ENCODE data around the gene ZKSCAN3. TPM values are rescaled to one million over a fixed set of nuclear protein-coding genes. Genes with fewer than 3 reads are reported as not detected.

ZKSCAN3 gene
- total RNA-seq (2013; cell fraction: nucleolus; rRNA removed): 8.9 and 9.1 TPM in 2 replicates
- total RNA-seq (2014; rRNA removed): 2.8 and 3.4 TPM in 2 replicates
- 3.4 and 3.6 TPM in 2 replicates for total RNA-seq (2014; rRNA removed; fragmentation: Illumina TruSeq; extraction: Trizol)
- total RNA-seq (2021): 3.9 and 4.3 TPM in 2 replicates
- 1.00 TPM for polyA plus RNA-seq (2011; ENCODE audit: low read depth)
- polyA plus RNA-seq (2011; rRNA removed): 2.9 and 3.3 TPM in 2 replicates
- 1.6 and 1.7 TPM in 2 replicates for polyA plus RNA-seq (2011; cell fraction: cytosol; rRNA removed)
- polyA plus RNA-seq (2011; cell fraction: nucleus; rRNA removed): 2.2 and 2.8 TPM in 2 replicates
- 1.1 and 2.2 TPM in 2 replicates for polyA plus RNA-seq (2012)
- 2.5 and 3.6 TPM in 2 replicates for polyA plus RNA-seq (2014; fragmentation: Illumina TruSeq; extraction: Trizol)
- polyA plus RNA-seq (2014; fragmentation: Nextera tagmentation; extraction: Ambion mirVana): 1 to 10 TPM in 1 of 2 experiments, under 1 TPM in 1; 0.86 to 1.1 TPM
- 2.6 and 3.0 TPM in 2 replicates for polyA plus RNA-seq (2014; rRNA removed)
- 1 to 10 TPM; 2.8 to 3.2 TPM for polyA plus RNA-seq (2016; fragmentation: Nextera tagmentation; extraction: Ambion mirVana)
- 1.5 and 1.9 TPM in 2 replicates for polyA minus RNA-seq (2011; rRNA and poly(A)+ RNA removed)
- 0.67 and 1.5 TPM in 2 replicates for polyA minus RNA-seq (2011; cell fraction: cytosol; rRNA and poly(A)+ RNA removed)
- 0.97 and 1.7 TPM in 2 replicates for polyA minus RNA-seq (2011; cell fraction: nucleus; rRNA and poly(A)+ RNA removed)
- Bru-seq, nascent RNA: percentile 63 among the genes with signal in this experiment
- percentile 54 among the genes with signal in this experiment for BruChase-seq, experiment 1, labeled RNA remaining after a 6-hour chase
- BruChase-seq, experiment 2, labeled RNA remaining after a 2-hour chase: percentile 58 among the genes with signal in this experiment
- long read RNA-seq, experiment 1, full-length matches to known transcripts: 1 of 1 reads
- long read RNA-seq, experiment 1, partial matches to known transcripts: 0 of 1 reads
- long read RNA-seq, experiment 1, other reads (novel, unspliced or antisense): 0 of 1 reads
- long read RNA-seq, experiment 2, partial matches to known transcripts: 2 of 7 reads
- long read RNA-seq, experiment 2, other reads (novel, unspliced or antisense): 5 of 7 reads

- POLR2A ChIA-PET: interaction anchor here (1.2 to 1.7 kb wide), 2 partner anchors 14 to 209 kb away, joined by 4 to 8 read pairs; partner anchors contain the start of genes ZKSCAN8 and ZSCAN31
- CTCF ChIA-PET: interaction anchor here (0.9 kb wide), 1 partner anchor 33 kb away, joined by 8 read pairs; no protein-coding TSS in a partner anchor
- Histone ChIP-seq H3K4me1 (ENCODE audit: control insufficient read depth, insufficient read depth, low read length) (no peaks in the 10 kb centered on the region), H3K9me3 (replicated peaks; ENCODE audit: control insufficient read depth, insufficient read depth, low read length) (no peaks in the 10 kb centered on the region; the same call in 2 of the 3 replicates), H3K4me3 (peak within 1 kb of the TSS; percentile 93), H3K27ac (ENCODE audit: control insufficient read depth, insufficient read depth) (peak within 1 kb of the TSS; percentile 61), H3K36me3 (ENCODE audit: control insufficient read depth in 2 of 2, insufficient read depth in 2 of 2, low read length in 1 of 2) (no peaks in the 10 kb centered on the region), H3K9ac (ENCODE audit: control insufficient read depth, insufficient read depth, low read length) (peak within 1 kb of the TSS; percentile 60), H4K20me1 (ENCODE audit: control insufficient read depth, insufficient read depth) (no peaks in the 10 kb centered on the region), H3K79me2 (ENCODE audit: control insufficient read depth, insufficient read depth, low read length) (peaks cover 15% of the 10 kb centered on the region), H2AFZ (ENCODE audit: control insufficient read depth, low read depth, low read length) (peak within 1 kb of the TSS; percentile 95), H3K4me2 (ENCODE audit: control insufficient read depth, insufficient read depth) (peak within 1 kb of the TSS; percentile 90), H3K27me3 (replicated peaks in 1 of 2; ENCODE audit: control insufficient read depth in 2 of 2, insufficient read depth in 2 of 2, low read length in 1 of 2) (no peaks in the 10 kb centered on the region)
- BruUV-seq (replicated peaks): TSS peak; percentile 92
- intact Hi-C loops (cut with micrococcal nuclease; ENCODE audit: unreplicated experiment) (loop anchor here (1.0 to 10.0 kb wide), 5 partner anchors 68 to 1185 kb away; partner anchors contain the start of genes PGBD1, ZKSCAN4 and ZSCAN9), in situ Hi-C loops (cut with MboI) (loop anchor here (25.0 kb wide), 2 partner anchors 1188 to 1688 kb away; partner anchors contain the start of gene ZNF322)
- peak; percentile 46 for DNase-seq (ENCODE audit: low read depth, low spot score)
- no peak for FAIRE-seq
- SMC1A ChIA-PET (ENCODE audit: uncharacterized antibody, unreplicated experiment): interaction anchor here (0.5 to 3.9 kb wide), 8 partner anchors 13 to 1184 kb away, joined by 3 to 19 read pairs (median 3); partner anchors contain the start of genes PGBD1 and ZSCAN26
- under 1% methylated on average over 30 of the region's 30 CpGs for WGBS (ENCODE audit: insufficient coverage, insufficient replicate concordance, low lambda C conversion rate, missing lambda C conversion rate)
- RAD21 ChIA-PET (ENCODE audit: unreplicated experiment): interaction anchor here (0.6 to 1.6 kb wide), 6 partner anchors 13 to 209 kb away, joined by 3 to 6 read pairs (median 4); partner anchors contain the start of genes PGBD1, ZKSCAN8 and ZSCAN26
- peak; percentile 100 for ATAC-seq
- TF ChIP-seq E2F4 (IDR thresholded peaks at IDR 0.05; ENCODE audit: low read depth, low read length) (no peak), BCLAF1 (IDR thresholded peaks at IDR 0.05) (no peak), HSF1 (IDR thresholded peaks at IDR 0.05; ENCODE audit: low read depth, low read length) (no peak), SUPT20H (IDR thresholded peaks at IDR 0.05; ENCODE audit: borderline replicate concordance, control insufficient read depth, low read depth, low read length) (no peak), CBFB (IDR thresholded peaks at IDR 0.05; ENCODE audit: low read depth) (peak; percentile 97), PAX8 (IDR thresholded peaks at IDR 0.05) (no peak), ZBTB33 (IDR thresholded peaks at IDR 0.05) (no peak), CHD2 (IDR thresholded peaks at IDR 0.05; ENCODE audit: borderline replicate concordance, low read depth, low read length) (no peak)
Observed at GRCh38 chr6:28349892-28350737, at the start of gene ZKSCAN3. ZKSCAN3 (plus strand) TSS chr6:28349947; CDS start chr6:28359587, 9,640 bp downstream.

Data from GM12878 (cell line).